ENCODE measurements around the gene NUDT8.
"Not testable (repeated sequence)": the region's sequence is repeated elsewhere in the genome, so short reads cannot be mapped to it uniquely, and the experiment has no call there.

NUDT8 gene

DNA sequence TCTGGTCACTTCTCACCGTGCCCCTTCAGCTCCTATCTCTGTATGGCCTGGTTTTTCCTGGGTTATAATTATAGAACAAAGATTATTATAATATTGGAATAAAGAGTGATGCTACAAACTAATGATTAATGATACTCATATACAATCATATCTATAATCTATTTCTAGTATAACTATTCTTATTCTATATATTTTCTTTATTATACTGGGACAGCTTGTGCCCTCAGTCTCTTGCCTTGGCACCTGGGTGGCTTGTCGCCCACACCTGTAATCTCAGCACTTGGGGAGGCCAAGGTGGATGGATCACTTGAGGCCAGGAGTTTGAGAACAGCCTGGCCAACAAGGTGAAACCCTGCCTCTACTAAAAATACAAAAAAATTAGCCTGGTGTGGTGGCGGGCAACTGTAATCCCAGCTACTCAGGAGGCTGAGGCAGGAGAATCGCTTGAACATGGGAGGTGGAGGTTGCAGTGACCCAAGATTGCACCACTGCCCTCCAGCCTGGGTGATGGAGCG lies 30.0 kb upstream of the NUDT8 start:
- not testable (repeated sequence) for DNase-seq

DNA sequence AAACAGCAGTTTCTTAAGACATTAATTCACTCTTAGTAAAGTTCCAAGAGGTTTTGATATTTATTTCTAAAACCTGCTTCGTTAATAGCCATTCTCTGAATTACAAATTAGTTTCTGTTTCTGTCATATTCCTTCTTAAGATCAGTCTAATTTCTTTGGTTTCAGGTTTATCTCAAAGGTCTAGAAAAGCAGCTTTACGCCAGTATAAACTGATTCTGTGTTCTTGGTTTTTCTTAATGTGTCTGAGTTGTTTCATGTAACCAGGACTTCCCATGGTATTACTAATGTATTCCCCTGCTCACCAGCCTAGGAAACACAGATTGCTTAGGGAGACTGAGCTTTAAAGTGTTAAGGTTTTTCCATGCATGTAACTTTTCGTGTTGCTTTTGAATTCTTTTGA lies 27.6 kb upstream of the NUDT8 start:
- no peak for DNase-seq

DNA sequence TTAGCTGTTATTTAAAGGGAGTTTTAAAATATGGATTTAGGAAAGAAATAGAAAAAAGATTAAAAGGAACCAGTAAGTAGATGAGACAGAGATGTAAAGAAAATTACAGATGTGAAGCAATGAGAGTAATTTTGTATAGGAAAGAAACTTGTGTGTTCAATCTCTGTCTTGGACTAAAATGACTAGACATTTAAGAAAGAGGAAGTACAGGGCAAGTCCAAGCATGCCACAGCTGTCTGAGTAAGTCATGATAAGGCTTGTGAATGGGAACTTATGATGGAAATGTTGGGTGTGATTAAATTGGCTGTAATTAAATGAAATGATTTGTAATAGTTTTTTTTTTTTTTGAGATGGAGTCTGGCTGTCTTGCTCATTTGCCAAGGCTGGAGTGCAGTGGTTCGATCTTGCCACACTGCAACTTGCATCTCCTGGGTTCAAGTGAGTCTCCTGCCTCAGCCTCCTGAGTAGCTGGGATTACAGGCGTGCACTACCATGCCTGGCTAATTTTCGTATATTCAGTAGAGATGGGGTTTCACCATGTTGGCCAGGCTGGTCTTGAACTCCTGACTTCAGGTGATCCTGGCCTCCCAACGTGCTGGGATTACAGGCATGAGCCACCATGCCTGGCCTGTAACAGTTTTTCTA lies 26.7 kb upstream of the NUDT8 start:
- DNase-seq, result no peak

DNA sequence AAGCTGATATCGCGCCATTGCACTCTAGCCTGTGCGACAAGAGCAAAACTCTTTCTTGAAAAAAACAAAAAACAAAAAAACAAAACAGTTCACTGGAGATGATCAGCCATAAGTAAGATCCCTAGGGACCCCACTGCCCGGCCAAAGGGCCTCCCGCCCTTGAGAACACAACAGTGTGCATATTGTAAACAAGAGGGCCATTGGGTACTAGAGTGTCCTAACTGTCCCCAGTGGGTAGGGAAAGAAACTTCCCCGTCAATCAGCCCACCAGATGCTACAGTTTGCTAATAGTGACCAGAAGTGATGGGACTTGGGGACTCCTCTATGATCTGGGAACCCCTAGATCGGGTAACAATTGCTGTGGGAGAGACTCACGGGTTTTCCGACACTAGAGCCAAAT lies 24.5 kb upstream of the NUDT8 start:
- no peak for DNase-seq

DNA sequence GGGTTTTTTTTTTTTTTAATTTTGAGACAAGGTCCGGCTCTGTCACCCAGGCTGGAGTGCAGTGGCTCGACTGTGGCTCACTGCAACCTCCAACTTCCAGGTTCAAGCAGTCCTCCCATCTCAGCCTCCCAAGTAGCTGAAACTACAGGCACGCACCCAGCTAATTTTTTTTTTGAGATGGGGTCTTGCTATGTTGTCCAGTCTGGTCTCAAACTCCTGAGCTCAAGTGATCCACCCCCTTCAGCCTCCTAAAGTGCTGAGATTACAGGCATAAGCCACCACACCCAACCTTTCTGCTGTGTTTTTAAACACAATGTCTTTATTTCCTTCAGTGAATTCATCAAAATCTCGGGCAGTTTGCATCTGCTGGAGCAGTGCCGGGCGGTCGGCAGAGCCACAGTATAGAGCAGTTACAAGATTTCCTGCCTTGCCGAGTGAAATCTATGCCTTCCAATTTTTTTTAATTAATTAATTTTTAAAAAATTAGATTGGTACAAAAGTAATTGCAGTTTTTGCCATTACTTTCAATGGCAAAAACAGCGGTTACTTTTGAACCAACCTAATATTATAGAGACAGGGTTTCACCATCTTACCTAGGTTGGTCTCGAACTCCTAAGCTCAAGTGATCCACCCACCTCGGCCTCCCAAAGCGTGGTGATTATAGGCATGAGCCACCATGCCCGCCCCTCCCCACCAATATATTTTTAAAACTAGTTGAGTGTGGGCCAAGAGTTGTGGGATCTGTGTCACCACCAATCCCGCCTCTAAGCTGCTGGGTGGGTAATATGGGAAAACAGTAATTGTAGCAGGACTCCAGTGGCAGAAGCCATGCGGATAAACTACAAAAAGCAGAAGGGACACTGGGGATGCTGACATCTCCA lies 23.5 kb upstream of the NUDT8 start:
- DNase-seq, result no peak

DNA sequence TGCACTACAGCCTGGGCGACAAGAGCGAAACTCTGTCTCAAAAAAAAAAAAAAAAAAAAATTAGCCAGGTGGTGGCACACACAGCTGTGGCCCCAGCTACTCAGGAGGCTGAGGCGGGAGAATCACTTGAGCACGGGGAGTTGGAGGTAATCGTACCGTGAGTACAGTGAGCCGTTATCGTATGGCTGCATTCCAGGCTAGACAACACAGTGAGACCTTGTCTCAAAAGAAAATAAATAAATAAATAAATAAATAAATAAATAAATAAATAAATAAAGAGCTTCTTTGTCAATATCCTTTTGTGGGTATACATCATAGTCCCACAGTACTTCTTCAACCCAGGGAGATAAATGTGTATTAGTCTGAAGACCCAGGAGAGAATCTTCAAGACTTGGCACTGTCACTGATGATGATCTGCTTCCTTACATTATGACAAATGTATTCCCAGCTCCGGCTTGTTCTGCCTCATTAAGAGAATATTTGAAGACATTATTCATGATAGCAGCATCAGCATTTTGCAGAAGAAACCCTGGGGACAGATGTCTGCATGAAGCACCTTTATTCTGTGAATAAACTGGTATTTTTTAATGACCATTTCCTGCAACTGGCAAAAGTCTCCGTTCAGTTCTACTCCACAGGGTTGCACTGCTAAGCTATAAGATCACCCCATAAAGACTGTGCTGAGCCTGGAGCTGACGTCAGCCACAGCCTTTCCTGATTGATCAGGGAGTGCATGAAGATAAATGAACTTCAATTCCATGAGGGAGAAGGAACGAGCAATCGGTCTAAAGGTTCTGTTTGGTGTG lies 22.4 kb upstream of the NUDT8 start:
- DNase-seq, result no peak

DNA sequence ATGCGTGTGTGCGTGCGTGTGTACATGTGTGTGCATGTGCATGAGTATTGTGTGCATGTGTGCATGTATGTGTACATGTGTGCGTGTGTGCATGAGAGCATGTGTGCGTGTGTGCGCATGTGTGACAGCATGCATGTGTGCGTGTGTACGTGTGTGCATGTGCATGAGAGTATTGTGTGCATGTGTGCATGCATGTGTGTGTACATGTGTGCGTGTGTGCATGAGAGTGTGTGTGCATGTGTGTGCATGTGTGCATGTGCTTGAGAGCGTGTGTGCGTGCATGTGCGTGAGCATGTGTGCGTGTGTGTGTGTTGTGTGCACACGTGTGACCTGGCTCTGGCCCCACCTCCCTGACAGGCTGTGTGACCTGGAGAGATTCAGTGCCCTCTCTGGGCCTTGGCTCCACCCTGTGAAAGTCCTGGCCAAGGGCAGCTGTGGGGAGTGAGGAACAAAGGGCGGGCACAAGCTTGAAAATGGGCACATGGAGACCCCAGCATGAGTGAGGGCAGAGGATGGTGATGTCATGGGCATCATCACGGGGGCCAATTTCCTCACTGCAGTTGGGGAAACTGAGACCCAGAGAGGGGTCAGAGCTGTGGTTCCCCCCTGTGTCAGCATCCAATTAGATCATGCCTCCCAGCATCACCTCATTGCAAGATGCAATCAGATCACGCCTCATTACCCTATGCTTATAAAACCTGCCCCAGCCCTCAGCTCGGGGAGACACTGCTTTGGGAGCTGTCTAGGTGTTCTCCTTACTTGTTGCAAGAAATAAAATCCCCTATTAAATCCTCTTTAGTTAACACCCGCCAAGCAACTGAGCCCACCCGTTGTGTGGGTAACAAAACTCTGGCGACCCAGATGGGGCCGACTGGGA lies 20.1 kb upstream of the NUDT8 start:
- no peak for DNase-seq

DNA sequence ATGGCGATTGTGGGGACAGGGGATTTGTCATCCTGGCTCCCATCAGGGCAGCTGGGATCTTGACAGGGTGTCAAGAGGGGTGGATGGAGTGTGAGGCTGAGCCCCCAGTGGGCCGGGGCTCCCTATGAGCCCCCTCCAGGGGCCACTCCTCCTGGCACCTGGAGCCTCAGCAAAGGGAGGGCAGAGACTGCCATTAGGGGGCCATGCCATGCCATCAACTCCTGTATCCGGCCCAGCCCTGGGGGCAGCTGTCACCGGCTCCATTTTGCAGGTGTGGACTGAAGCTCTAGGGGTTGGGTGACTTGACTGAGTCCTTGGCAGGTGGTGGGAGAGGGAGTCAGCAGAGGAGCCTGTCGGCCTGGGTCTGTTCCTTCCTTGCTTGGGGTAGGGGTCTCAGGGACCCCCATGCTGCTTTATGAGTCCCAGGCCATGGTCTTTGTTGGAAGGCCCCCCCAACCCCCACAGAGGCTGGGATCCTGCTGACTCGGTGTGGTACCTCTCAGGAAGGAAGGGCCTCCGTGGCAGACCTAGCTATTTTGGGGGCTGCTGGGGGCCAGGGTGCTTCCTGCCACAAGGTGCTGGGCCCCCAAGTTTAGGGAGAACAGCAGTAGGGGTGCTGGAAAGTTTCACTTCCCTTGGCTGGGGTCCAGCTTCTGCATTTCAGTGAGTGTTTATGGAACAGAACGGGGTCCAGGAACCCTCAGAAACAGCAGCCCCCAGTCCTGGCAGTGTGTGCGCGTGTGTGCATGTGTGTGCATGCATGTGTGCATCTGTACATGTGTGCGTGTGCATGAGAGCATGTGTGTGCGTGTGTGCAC lies 19.3 kb upstream of the NUDT8 start:
- DNase-seq, result no peak

DNA sequence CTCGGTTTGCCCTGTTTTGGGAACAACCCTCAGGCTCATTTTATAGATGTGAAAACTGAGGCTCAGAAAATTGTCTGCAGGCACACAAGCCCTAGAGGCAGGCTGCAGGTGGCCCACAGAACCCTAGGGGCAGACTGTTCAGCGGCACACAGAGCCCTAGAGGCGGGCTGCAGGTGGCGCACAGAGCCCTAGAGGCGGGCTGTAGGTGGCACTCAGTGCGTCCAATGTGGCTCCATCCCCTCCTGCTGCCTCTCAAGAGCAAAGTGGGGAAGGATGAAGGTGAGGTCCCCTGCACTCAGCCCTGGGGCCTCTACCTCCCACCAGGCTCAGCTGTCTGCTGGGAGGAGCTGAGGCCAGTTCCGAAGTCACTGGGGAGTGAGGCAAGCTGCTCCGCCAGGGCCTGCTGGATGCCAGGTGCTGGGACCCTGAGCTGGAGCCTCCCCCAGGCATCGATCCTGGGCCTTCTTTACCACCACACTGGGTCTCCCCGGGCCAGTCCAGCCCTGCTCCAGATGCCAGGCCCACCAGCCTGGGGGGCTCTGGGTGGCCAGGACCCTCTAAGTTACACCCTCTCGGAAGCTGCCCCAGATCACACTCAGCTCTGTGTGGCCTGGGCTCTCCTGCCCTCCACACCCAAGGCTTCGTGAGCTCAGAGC lies 18.5 kb upstream of the NUDT8 start:
- peak; percentile 29 for DNase-seq

DNA sequence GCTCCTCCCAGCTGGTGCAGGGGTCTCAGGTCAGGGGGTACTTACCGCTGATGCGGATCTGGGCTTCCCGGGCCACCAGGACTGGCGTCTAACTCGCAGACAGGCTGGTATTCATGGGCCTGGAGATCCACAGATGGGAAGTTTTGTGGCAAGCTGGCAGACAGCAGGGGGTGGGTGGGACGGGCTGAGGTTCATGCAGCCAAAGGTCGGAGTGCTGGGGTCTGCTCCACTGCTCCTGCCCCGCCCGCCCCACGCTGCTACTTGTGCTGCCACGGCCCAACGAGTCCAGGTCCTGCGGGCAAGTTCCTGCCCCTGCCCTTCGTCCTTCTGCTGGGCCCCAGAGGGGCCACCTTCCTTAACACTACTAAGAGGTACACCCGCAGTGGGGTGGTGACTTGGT lies 17.7 kb upstream of the NUDT8 start:
- no peak for DNase-seq

DNA sequence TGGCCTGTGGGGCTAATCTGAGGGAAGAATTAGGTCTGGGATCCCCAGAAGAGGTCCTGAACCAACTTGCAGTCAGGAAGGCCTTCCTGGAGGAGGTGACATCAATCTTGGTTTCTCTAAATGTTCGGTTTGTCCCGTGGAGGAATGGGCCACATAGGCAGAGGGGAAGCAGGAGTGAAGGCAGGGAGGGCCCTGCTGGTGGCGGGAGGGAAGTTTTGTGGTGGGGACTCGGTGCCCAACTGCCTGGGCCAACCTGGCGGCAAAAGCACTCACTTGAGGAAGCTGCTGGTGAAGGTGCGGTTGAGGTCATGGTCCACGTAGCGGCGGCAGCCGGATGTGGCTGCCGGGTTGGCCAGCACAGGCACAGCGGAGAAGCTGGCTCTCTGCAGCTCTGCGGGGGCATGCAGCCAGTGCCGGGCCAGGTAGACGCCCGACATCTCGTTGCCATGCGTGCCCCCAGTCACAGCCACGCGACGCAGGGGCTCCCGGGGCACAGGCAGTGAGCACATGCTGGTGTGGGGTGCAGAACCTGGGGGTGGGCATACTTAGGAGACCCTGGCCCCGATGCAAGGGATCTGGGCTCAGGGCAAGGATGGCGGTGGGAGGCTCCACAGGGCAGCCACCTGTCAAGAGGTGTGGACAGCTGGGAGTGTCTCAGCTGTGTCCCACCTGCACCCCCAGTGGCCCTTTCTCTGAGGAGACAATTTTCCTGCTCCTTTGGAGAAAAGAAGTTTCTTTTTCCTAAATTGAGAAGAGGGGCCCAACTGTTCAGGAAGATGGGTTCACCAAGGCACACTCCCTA lies 17.0 kb upstream of the NUDT8 start:
- peak; percentile 23 for DNase-seq

DNA sequence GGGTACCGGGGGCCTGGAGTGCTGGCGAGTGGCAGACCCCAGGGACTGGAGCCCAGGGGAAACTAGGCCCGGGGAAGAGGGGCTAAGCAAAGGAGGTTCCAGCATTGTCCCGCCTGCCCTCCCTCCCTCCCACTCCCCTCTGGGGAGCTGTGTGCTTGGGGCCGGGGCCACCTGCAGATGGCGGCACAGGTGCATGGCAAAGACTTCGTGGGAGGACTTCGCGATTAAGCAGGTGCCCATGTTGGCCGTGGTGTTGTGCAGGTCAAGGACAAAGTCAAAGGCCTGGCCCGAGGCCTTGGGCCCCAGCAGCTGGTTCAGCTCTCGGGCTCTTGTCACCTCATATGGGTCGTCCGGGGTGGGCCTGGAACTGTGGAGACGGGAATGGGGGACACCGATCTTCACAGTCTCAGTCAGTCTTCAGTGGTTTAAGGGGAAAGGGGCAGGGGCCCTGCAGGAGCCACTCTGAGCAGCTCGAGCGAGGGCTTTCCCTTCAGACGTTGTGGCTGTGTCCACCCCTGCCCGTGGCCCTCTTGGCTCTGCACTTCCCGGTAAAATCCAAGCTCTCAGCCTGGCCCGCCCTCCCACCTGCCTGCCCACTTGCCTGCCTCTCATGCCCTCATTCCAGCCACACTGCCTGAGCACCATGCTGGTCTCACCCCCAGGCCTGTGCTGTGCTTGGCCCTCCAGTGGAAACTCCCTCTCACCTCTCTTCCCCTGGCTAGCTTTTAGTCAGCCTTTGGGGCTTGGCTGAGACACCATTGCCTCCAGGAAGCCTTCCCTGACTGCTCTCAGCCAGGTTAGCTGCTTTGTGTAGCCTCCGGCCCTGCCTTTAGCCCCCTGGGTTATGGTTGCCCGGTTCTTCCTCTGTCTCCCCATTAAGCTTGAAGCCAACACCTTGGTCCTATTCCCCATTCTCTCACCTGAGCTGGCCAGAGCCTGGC lies 16.1 kb upstream of the NUDT8 start:
- no peak for DNase-seq

DNA sequence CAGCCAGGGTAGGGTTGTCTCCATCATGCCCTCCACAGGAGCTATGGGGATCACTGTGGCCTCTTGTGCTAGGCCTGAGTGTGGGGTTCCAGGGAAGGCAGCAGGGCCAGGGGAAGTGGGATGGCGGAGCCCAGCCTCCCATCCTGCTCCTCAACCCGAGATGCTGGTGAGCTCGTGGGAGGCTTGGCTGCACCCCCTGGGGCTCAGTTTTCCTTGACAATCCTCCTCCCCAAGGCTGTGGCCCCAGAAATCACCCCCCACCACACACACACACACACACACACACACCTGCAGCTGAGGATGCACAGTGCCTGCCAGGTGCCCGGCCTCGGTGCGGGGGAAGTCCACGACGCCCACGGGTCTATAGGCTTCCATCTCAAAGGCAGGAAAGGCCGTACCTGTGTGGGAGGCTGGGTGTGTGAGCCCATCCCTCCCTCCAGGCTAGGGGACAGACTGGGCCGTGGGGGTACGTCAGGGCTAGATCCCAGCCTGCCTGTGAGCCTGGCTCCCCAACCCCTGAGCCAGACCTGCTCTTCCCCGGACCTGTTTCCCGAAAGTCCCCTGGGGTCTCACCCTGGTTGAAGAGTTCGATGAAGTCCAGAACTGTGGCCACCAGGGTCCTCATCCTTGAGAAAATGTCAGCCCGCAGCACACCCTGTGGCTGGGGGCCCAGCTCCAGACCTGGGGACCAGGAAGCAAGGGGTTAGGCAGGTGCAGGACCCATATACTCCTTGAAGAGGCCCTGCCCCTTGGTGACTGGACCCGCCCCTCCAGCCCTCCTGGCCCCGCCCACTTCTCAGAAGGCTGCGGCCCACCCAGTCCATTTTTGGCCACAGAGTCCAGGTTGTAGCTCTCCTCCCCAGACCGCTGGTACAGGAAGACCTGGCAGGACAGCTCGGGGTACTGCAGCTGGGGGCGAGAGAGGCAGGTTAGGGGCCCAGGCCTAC lies 15.0 kb upstream of the NUDT8 start:
- DNase-seq, result no peak

DNA sequence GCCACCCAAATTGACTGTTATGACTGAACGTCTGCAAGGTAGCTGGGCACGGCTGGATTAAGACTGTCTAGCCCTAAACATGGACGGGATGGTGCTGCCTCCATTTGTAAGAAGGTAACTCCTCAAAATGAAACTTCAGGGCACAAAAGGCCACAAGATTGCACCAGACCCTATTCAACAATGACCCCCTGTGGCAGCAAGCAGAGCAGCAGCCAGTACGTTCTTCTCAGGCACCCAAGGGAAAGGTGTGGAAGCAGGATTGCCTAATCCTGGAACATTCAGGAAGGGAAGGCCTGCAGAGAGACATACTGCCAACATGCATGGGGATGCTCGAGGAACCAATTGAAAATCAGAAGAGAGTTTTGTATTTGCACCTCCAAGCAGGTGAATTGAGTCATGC lies 14.3 kb upstream of the NUDT8 start:
- no peak for DNase-seq

DNA sequence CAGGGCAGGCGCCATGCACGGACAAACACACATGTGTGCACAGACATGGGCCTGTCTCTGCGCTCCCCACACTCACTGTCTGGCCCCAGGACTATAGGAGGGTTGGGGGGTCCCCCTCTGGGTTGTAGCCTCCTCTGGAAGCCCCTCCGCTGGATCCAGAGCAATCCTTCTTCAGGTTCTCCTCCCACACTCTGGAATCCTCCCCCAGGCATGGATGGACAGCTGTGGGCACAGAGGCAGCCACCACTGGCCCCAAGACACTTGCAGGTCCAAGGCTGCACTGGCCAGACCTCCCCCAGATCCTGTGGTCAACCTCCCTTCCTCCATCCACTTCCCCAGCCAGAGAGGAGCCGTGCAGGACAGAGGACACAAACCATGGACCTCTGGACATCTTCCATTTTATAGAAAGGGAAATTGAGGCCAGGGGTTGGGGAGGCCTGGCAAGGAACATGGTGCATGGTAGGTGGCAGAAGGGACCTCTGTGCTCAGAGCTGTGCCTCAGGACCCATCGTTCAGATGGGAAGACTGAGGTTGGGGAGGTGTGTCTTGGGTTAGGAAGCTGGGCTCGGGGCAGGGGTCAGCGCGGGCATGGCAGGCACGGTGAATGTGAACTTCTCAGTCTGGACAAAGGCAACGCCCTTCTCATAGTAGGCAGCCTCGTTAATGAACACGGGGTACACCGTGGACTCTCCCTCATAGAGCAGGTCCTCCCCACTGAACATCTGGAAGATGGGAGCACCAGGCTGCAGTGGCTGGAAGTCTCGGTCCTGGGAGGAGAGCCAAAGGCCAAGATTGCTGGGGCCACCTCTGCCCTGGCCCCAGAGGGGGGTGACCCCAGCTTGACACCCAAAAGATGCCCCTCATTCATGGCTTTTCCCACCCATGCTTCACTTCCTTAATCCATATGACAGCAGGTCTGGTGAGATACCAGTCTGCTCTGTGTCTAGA lies 12.7 kb upstream of the NUDT8 start:
- no peak for DNase-seq

Data from activated effector memory CD4-positive, alpha-beta T cell treated with Interleukin-2 at 50 U/mL for 16 hours (primary cell).